GM12891 (cell line): ENCODE data around the gene ACTL8.

ENCODE experiments used
- DNase-seq: peaks from one replicate; pipeline ENCODE4 v3.0.0; 2011; ENCODE audit warnings: low spot score; ENCODE audit not compliant: insufficient read length
- FAIRE-seq: peaks from 2 replicates; lab custom pipeline; 2011; peaks lifted over from hg19 to GRCh38; lab: Jason Lieb, UNC
- PAX5 ChIP-seq: IDR thresholded peaks from 2 replicates; pipeline ENCODE4 v1.6.1; 2011; ENCODE audit warnings: low read length, moderate library complexity, mild to moderate bottlenecking; ENCODE audit not compliant: insufficient read depth, severe bottlenecking
- POLR2A ChIP-seq: IDR thresholded peaks from 2 replicates; pipeline ENCODE4 v1.6.1; 2011; ENCODE audit warnings: low read depth, low read length, control low read depth
- POLR2AphosphoS5 ChIP-seq: IDR thresholded peaks from 2 replicates; pipeline ENCODE4 v1.6.1; 2011; ENCODE audit warnings: low read depth, low read length, control low read depth
- POU2F2 ChIP-seq: IDR thresholded peaks from 2 replicates; pipeline ENCODE4 v1.6.1; 2011; ENCODE audit warnings: low read depth, mild to moderate bottlenecking, control low read depth, low read length, moderate library complexity
- SPI1 ChIP-seq: IDR thresholded peaks from 2 replicates; pipeline ENCODE4 v1.6.1; 2011; ENCODE audit warnings: low read depth, low read length, control low read depth
- TAF1 ChIP-seq: IDR thresholded peaks from 2 replicates; pipeline ENCODE4 v1.6.1; 2011; ENCODE audit warnings: low read depth, low read length, control low read depth

The ACTL8 gene

DNA sequence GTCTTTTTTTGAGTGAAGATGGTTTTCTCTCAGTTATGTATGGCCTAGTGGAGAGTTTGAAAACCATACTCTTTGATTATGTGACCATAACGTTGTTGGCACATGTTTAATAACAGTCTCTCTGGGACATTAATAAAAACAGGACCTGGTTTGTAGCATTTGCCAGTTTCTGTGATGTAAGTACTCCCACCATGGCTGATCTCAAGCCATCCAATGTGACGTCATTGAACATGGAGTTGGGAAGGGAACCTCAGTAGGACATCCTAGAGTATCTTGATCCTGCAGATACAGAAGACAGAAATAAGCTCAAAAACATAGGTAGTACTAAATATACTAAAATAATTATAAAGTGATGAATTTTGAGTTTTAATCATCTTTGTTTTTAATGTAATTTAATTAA, 107.0 kb downstream of the ACTL8 start:
- FAIRE-seq: no peak
- DNase-seq: no peak
- TF ChIP-seq POLR2A: no peak
- TF ChIP-seq PAX5: no peak
- TF ChIP-seq TAF1: no peak
- TF ChIP-seq POU2F2: no peak
- no peak for TF ChIP-seq POLR2AphosphoS5
- TF ChIP-seq SPI1: no peak

DNA sequence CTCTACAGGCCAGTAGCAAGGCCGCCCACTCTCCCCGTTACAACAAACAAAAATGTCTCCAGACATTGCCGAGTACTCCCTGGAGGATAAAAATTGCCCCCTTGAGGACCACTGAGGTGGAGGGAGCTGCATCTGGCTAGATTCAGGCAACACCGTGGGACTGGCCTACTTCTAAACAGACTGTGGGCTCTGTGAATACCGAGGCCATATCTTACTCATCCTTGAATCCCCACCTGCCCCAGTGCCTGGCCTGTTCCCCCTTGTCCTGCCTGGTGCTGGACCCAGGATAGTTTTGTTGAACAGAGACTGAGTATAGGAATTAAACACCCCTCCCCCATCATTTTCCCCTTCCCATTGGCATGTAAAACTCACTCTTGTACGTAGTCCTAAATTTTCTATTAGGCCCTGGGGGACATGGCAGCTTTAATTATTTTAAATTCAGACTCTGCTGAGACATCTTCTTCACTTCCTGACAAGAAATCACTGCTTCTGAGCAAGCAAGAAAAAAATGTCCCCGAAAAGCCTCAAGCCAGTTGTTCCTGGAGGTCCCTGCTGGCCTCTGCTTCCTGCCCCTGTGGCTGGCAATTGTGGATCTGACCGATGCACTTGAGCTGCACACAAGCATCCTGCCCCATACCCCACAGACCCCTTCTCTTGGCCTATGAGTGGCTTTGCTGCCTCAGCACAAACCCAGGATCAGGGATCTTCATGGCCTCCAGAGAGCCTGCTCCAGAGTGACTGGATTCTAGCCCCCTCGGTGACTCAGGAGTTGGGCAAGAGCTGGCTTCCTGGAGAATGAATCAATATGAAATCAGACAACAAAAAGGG, 111.0 kb downstream of the ACTL8 start:
- FAIRE-seq (no peak), DNase-seq (no peak)
- TF ChIP-seq PAX5 (no peak), POLR2A (no peak), TAF1 (no peak), POU2F2 (no peak), SPI1 (no peak), POLR2AphosphoS5 (no peak)

DNA sequence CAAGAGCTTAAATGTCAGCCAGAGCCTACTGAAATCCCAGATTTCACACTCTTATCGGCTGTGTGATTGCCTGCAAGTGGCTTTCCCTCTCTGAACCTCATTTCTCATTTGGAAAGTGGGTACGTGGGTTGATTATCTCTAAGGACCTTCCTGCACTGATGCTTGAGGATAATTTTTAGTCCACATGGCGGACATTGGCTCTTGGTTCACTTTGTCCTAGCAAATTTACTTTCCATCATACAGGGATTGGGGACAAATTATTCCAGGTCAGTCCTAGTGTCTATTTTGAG, 111.6 kb downstream of the ACTL8 start:
- TF ChIP-seq SPI1 (no peak), POLR2A (no peak), POU2F2 (no peak), TAF1 (no peak), POLR2AphosphoS5 (no peak), PAX5 (no peak)

DNA sequence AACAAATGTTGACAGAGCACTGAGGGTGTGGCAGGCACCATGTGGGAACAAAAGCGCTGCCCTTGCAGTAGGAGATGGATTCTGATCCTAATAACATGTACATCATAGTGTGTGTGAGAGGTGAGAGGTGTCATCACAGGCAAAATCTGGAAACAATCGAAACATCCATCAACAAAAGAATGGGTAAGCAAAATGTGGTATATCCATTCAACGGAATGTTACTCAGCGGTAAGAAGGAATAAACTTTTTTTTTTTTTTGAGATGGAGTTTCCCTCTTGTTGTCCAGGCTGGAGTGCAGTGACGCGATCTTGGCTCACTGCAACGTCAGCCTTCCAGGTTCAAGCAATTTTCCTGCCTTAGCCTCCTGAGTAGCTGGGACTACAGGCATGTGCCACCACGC, 112.3 kb downstream of the ACTL8 start:
- DNase-seq: no peak
- TF ChIP-seq PAX5 (no peak), POLR2A (no peak), TAF1 (no peak), POU2F2 (no peak), SPI1 (no peak), POLR2AphosphoS5 (no peak)
- no peak for FAIRE-seq

More for the DNA sequence above, 111.6 kb downstream of the ACTL8 start:
- DNase-seq: no peak
- FAIRE-seq: no peak

DNA sequence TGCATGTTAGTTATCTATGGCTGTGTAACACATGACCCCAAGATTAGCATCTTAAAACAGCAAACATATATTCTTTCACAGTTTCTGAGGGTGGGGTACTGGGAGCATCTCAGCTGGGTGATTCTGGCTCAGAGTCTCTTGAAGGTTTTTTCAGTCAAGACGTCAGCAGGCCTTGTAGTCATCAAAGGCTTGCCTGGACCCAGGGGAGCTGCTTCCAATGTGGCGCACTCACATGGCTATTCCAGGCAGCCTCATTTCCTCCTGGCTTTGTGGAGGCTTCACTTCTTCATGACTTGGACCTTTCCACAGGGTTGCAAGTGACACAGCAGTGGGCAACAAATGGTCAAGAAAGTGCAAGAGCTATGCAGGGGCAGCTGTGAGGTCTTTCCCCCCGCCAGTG, 114.7 kb downstream of the ACTL8 start:
- no peak for TF ChIP-seq POU2F2
- TF ChIP-seq SPI1: no peak
- TF ChIP-seq POLR2A: no peak
- TF ChIP-seq PAX5: no peak
- no peak for TF ChIP-seq TAF1
- no peak for TF ChIP-seq POLR2AphosphoS5
- no peak for FAIRE-seq

DNA sequence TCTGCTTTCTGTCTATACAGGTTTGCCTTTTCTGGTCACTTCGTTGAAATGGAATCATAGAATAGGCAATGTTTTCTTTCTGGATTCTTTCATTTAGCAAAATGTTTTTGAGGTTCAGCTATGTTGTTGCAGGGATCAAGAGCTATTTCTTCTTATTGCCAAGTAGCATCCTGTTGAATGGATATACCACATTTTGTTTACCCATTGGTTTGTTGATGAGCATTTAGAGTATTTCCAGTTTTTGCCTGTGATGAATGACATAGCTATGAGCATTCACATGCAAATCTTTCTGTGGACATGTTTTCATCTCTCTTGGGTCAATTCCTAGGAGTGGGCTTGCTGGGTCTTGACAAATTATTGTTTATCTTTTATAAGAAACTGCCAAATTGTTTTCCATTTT, 115.5 kb downstream of the ACTL8 start:
- no peak for FAIRE-seq
- no peak for DNase-seq
- TF ChIP-seq TAF1: no peak

More for the DNA sequence above, 114.7 kb downstream of the ACTL8 start:
- DNase-seq: no peak

DNA sequence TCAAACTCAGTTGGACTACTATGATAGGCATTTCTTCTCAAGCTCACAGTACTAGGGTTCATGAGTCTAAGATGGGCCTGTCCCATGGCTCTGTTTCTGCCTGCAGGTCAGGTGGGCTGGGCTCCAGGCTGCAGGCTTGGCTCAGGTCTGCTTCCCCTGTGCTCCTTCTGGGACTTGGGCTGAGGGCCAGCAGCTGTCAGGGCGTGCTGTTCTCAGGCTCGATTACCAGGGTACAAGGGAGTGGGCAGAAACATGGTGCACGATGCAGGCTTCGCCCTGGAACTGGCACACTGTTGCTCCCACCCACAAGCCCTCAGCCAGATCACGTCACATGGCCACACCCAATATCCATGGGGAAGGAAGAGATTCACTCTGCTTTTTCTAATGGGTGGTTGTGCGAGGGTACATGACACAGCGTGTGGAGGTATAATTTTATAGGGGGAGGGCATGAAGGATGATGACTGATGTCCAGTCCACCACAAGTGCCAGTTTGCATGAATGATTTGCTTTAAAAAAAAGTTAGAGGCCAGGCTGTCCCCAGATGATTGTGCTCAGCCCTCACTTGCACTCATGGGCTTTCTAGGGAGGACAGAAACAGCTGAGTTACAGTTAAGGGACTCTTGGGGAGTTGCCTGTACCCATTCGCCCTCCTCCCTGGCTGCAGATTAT, 118.0 kb downstream of the ACTL8 start:
- DNase-seq: no peak
- FAIRE-seq: no peak
- TF ChIP-seq SPI1 (no peak), POLR2AphosphoS5 (no peak), POLR2A (no peak), PAX5 (no peak), POU2F2 (no peak), TAF1 (no peak)

DNA sequence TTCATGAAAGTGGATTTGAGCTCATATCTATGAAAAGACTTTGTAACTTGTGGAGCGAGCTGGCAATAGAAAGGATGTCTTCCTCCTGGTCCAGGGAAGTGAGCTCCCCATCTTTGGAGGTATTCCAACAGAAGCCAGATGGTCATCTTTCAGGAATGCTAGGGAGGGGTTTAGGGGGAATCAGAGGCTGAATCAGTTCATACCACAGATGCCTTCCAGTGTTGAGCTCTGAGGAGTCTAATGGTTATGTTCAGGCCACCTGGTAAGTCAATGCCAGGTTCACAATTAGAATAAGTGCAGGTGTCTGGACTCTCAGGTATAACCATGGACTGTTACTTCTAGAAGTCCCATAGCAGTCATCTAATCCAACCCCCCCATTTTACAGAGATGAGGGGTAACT, 119.1 kb downstream of the ACTL8 start:
- TF ChIP-seq TAF1: no peak
- FAIRE-seq (no peak), DNase-seq (no peak)

DNA sequence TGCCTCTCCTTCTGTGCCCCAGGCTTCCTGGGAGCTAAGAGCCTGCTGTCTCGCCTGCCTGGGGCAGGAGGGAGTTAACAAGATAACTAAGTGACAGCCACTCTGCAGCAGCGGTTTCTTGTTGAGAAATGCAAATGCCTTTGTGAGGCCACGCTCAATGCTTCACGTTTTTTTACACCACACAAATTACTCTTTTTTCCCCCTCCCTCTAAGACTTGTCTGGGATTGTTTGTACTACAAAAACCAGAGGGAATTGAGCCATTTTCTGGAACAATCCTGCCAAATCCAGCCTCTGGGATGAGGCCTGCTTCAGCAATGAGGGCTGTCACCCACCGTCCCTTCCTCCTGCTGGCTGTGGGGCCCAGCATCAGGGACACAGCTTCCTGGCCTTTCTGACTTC, 119.6 kb downstream of the ACTL8 start:
- FAIRE-seq: no peak
- no peak for DNase-seq
- TF ChIP-seq SPI1 (no peak), TAF1 (no peak), PAX5 (no peak), POLR2A (no peak), POU2F2 (no peak), POLR2AphosphoS5 (no peak)
